HepG2 (cell line): ENCODE results near the gene FBXO41. TPM values are rescaled to one million over a fixed set of nuclear protein-coding genes. Genes with fewer than 3 reads are reported as not detected.

Experiments used
- ATAC-seq: fragments of 200-7000 bp; cut with Tn5 transposase; 3 replicates; pipeline ENCODE4 v1.9.1; 2020; ENCODE audit warnings: mild to moderate bottlenecking, moderate library complexity
- BruUV-seq: library from RNA; stranded (reverse); fragments of 400-500 nt; replicated peaks from 2 replicates; lab custom pipeline; 2021; lab: Mats Ljungman, UMichigan
- CTCF ChIA-PET: fragments of 300-600 bp; formaldehyde crosslinking; extraction: SDS; loops from one replicate; lab custom pipeline; 2021; ENCODE audit warnings: low total read pairs, inconsistent platforms, low intra/inter-chr PET ratio; lab: Yijun Ruan, JAX
- POLR2A ChIA-PET: fragments of 350-600 bp; sonication (Branson Sonifier 250); formaldehyde crosslinking; loops from one replicate; lab custom pipeline; 2020; ENCODE audit warnings: antibody characterized with exemption, inconsistent platforms; lab: Yijun Ruan, JAX
- DNase-seq: peaks from one replicate; pipeline ENCODE4 v3.0.0-alpha.2; 2015; ENCODE audit warnings: low spot score
- FAIRE-seq: peaks from 3 replicates; lab custom pipeline; 2011; peaks lifted over from hg19 to GRCh38; lab: Jason Lieb, UNC
- H2AFZ ChIP-seq: one replicate; pipeline ENCODE4 v1.6.1; 2011; ENCODE audit warnings: low read length, inconsistent platforms
- H3K27ac ChIP-seq: fragments of 300-600 bp; 3 replicates; pipeline ENCODE4 v1.8.0; 2011; ENCODE audit warnings: mixed run types, mild to moderate bottlenecking, mixed read lengths, low read length, inconsistent platforms; ENCODE audit not compliant: insufficient read depth; ENCODE audit errors: extremely low read length
- H3K27me3 ChIP-seq, 2 experiments: fragments of 200-600 bp in 1 of 2; 2 replicates in 1 of 2; 3 replicates in 1 of 2; pipeline versions ENCODE4 v1.6.0 to v1.8.0; 2011; ENCODE audit warnings: low read length in 2 of 2, mild to moderate bottlenecking in 2 of 2, moderate library complexity in 2 of 2, inconsistent platforms in 1 of 2; ENCODE audit not compliant: insufficient read depth in 2 of 2, control insufficient read depth in 1 of 2
- H3K36me3 ChIP-seq, 2 experiments: fragments of 200-600 bp in 1 of 2; replicated peaks in 1 of 2; 2 replicates in 1 of 2; 3 replicates in 1 of 2; pipeline versions ENCODE4 v1.5.1 to v1.8.0; 2011; ENCODE audit warnings: low read length in 2 of 2, inconsistent platforms in 1 of 2; ENCODE audit not compliant: insufficient read depth in 2 of 2, control insufficient read depth in 1 of 2
- H3K4me1 ChIP-seq: 2 replicates; pipeline ENCODE4 v1.5.1; 2012; ENCODE audit warnings: low read length, inconsistent platforms; ENCODE audit not compliant: insufficient read depth
- H3K4me2 ChIP-seq: 2 replicates; pipeline ENCODE4 v1.6.0; 2011; ENCODE audit warnings: low read depth, low read length, inconsistent platforms
- H3K4me3 ChIP-seq, 3 experiments: fragments of 200-600 bp in 1 of 3; sonication (generic), shearing (Covaris generic) in 1 of 3; replicated peaks in 1 of 3; 2 replicates each; pipeline ENCODE4 v1.5.1; 2011 to 2016; ENCODE audit warnings: low read length in 3 of 3, inconsistent platforms in 2 of 3, low read depth in 2 of 3, mild to moderate bottlenecking in 2 of 3, control low read depth in 1 of 3, mixed read lengths in 1 of 3; ENCODE audit not compliant: insufficient read depth in 1 of 3
- H3K79me2 ChIP-seq: one replicate; pipeline ENCODE4 v1.6.1; 2011; ENCODE audit warnings: low read length, inconsistent platforms; ENCODE audit not compliant: insufficient read depth
- H3K9ac ChIP-seq: 2 replicates; pipeline ENCODE4 v1.6.0; 2011; ENCODE audit warnings: mild to moderate bottlenecking, low read depth, low read length, inconsistent platforms; ENCODE audit not compliant: insufficient read depth
- H3K9me3 ChIP-seq: 2 replicates; pipeline ENCODE4 v1.5.1; 2012; ENCODE audit warnings: mild to moderate bottlenecking, low read length
- H4K20me1 ChIP-seq: 2 replicates; pipeline ENCODE4 v1.6.0; 2011; ENCODE audit warnings: inconsistent platforms, mild to moderate bottlenecking, low read length, moderate library complexity; ENCODE audit not compliant: insufficient read depth
- AKAP8 ChIP-seq: sonication (generic); formaldehyde crosslinking; IDR thresholded peaks from 2 replicates; pipeline ENCODE4 v1.5.1; 2020; ENCODE audit warnings: mild to moderate bottlenecking, missing genetic modification reagents
- BRCA1 ChIP-seq: sonication (generic); formaldehyde crosslinking; IDR thresholded peaks from 2 replicates; pipeline ENCODE4 v1.4.0; 2020; ENCODE audit warnings: missing genetic modification reagents
- CERS6 ChIP-seq: sonication (generic); formaldehyde crosslinking; IDR thresholded peaks from 2 replicates; pipeline ENCODE4 v1.5.0; 2020; ENCODE audit warnings: missing genetic modification reagents
- CTCF ChIP-seq: sonication (generic); formaldehyde crosslinking; IDR thresholded peaks from 2 replicates; pipeline ENCODE4 v1.5.0; 2020; ENCODE audit warnings: mild to moderate bottlenecking, missing genetic modification reagents, moderate library complexity
- KDM3A ChIP-seq: IDR thresholded peaks from 2 replicates; pipeline ENCODE4 v1.6.1; 2018; ENCODE audit warnings: low read depth, missing compliant biosample characterization
- MAX ChIP-seq: IDR thresholded peaks from 2 replicates; pipeline ENCODE4 v1.6.1; 2012; ENCODE audit warnings: inconsistent platforms
- MTF1 ChIP-seq: sonication (generic); formaldehyde crosslinking; IDR thresholded peaks from 2 replicates; pipeline ENCODE4 v1.5.0; 2020; ENCODE audit warnings: missing genetic modification reagents
- NFRKB ChIP-seq: fragments of 450-650 bp; IDR thresholded peaks from 2 replicates; pipeline ENCODE4 v1.6.1; 2017
- PLRG1 ChIP-seq: fragments of 450-650 bp; conservative IDR thresholded peaks from 2 replicates; pipeline ENCODE4 v1.6.1; 2016
- SAP130 ChIP-seq: IDR thresholded peaks from 2 replicates; pipeline ENCODE4 v1.6.1; 2016; ENCODE audit warnings: low read depth
- WIZ ChIP-seq: sonication (generic); formaldehyde crosslinking; IDR thresholded peaks from 2 replicates; pipeline ENCODE4 v1.5.1; 2020; ENCODE audit warnings: mild to moderate bottlenecking, missing genetic modification reagents
- ZGPAT ChIP-seq: IDR thresholded peaks from 2 replicates; pipeline ENCODE4 v1.6.1; 2016; ENCODE audit warnings: mild to moderate bottlenecking
- ZNF296 ChIP-seq: sonication (generic); formaldehyde crosslinking; conservative IDR thresholded peaks from 2 replicates; pipeline ENCODE4 v1.5.0; 2020; ENCODE audit warnings: mild to moderate bottlenecking, missing genetic modification reagents
- WGBS: methylation state at CpG from one replicate; pipeline ENCODE4 v1.1.6; 2017; ENCODE audit warnings: low lambda C conversion rate; 5-methylcytosine and 5-hydroxymethylcytosine counted together
- in situ Hi-C: cut with HindIII; loops from 2 replicates; pipeline ENCODE4 v1.10.0; 2017; ENCODE audit warnings: low pct_unique_long_range_greater_than_20kb; ENCODE audit not compliant: extremely low pct_ligation_motif_present
- intact Hi-C: fragments of 100-400 bp; cut with micrococcal nuclease; formaldehyde crosslinking; loops from one replicate; pipeline ENCODE4 v1.10.0; 2022; ENCODE audit not compliant: unreplicated experiment
- polyA plus RNA-seq, 8 experiments: library from polyadenylated mRNA; depleted of rRNA in 3 of 8; stranded (reverse) in 7 of 8; unstranded in 1 of 8; fragments of >200 nt; fragmentation: Illumina TruSeq in 4 of 8; extraction: Trizol in 4 of 8; gene quantifications; 2 replicates each; pipeline versions ENCODE4 v1.2.1 to v1.2.3, GENCODE V29; 2011 to 2016; ENCODE audit warnings: low read depth in 4 of 8, missing spikeins in 1 of 8, mixed read lengths in 1 of 8; ENCODE audit not compliant: insufficient read depth in 1 of 8
- total RNA-seq, 5 experiments: library from RNA; depleted of rRNA; stranded (reverse); fragments of >200 nt; fragmentation: Illumina TruSeq; extraction: Trizol; gene quantifications; 2 replicates each; pipeline ENCODE4 v1.2.3, GENCODE V29; 2016; ENCODE audit warnings: low read depth in 1 of 5
- TF ChIP-seq, protein P1 (sequence below): sonication (generic); formaldehyde crosslinking; IDR thresholded peaks from 2 replicates; pipeline ENCODE4 v1.4.0; 2020; ENCODE audit warnings: missing genetic modification reagents

Gene FBXO41
- total and polyA plus RNA-seq, 2 of the 13 experiments (the other 11 are each of a cell fraction or from before 2014, with no cell fraction given) = 4.2 to 10.3 TPM

DNA sequence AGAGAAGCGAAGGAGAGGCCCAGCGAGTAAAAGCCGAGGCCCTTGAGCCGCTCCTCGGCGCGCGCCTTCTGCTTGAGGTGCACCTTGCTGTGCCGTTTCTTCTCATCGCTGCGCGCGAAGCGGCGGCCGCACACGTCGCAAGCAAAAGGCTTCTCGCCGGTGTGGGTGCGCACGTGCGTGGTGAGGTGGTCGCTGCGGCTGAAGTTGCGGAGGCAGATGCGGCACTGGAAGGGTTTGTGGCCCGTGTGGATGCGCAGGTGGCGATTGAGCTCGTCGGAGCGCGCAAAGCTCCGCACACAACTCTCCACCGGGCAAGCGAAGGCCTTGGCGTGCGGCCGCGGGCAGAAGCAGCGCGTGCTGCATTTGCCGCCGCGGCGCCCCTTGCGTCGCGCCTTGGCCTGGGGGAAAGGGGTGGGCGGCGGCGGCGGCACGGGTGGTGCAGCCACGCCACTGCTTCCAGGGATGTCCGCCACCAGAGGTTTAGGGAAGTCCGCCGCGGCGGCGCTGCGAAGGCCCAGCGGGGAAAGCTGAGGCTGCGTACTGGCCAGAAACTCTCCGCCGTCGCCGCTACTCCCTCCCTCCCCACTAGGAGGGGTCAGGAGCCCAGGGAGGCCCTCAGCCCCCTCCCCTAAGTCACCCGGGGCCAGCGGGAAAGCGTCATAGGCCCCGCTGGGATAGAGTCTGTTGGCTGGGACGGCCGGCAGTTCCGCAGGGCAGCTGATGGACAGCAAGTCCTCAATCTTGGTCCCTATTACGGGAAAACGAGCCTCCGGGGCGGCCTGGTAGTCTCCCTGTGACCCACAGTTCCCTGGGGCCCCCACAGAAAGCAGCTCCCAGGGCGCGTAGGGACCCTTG is 7.4 kb upstream of the FBXO41 start:
- H3K4me2 ChIP-seq = no peak overlapping the region; the same call in 1 of the 2 replicates
- H3K36me3 ChIP-seq = no peaks in the 10 kb centered on the region
- ATAC-seq (peak; percentile 38), DNase-seq (no peak), FAIRE-seq (no peak)
- H3K9ac ChIP-seq = no peak overlapping the region
- intact Hi-C loops = loop anchor here (2.0 kb wide), 1 partner anchor 29 kb away; no protein-coding TSS in a partner anchor
- H4K20me1 ChIP-seq = peaks cover 2% of the 10 kb centered on the region; the same call in 1 of the 2 replicates
- peaks cover 9 to 59% of the 10 kb centered on the region in 2 experiments; a peak in 4 of 5 replicates for H3K27me3 ChIP-seq
- peaks cover 8% of the 10 kb centered on the region; the same call in 1 of the 2 replicates for H3K4me1 ChIP-seq
- POLR2A ChIA-PET = no interaction called here
- no peaks in the 10 kb centered on the region for H3K79me2 ChIP-seq
- no TSS peak for BruUV-seq
- CTCF ChIA-PET = no interaction called here
- H3K27ac ChIP-seq = no peak overlapping the region
- in situ Hi-C loops = no loop called here
- WGBS = 54% methylated on average over 70 of the region's 82 CpGs
- H3K9me3 ChIP-seq = no peaks in the 10 kb centered on the region
- H3K4me3 ChIP-seq = peak overlapping the region in 1 of 3 experiments; percentile 1; a peak in 1 of 6 replicates
- no peak overlapping the region for H2AFZ ChIP-seq
- TF ChIP-seq CTCF (peak; percentile 34), CERS6 (0 out of 2 replicates have a peak, but pooled peaks have one; percentile 5), BRCA1 (CRISPR knock-in tag) (peak; percentile 14; the same call in 1 of the 2 replicates), MTF1 (CRISPR knock-in tag) (no peak), ZGPAT (0 out of 2 replicates have a peak, but pooled peaks have one; percentile 0), AKAP8 (CRISPR knock-in tag) (0 out of 2 replicates have a peak, but pooled peaks have one; percentile 16), SAP130 (no peak), MAX (0 out of 2 replicates have a peak, but pooled peaks have one; percentile 24), KDM3A (CRISPR knock-in tag) (0 out of 2 replicates have a peak, but pooled peaks have one; percentile 14), NFRKB (no peak), PLRG1 (no peak), ZNF296 (0 out of 2 replicates have a peak, but pooled peaks have one; percentile 2), WIZ (CRISPR knock-in tag) (0 out of 2 replicates have a peak, but pooled peaks have one; percentile 18)
- TF ChIP-seq, protein P1, sequence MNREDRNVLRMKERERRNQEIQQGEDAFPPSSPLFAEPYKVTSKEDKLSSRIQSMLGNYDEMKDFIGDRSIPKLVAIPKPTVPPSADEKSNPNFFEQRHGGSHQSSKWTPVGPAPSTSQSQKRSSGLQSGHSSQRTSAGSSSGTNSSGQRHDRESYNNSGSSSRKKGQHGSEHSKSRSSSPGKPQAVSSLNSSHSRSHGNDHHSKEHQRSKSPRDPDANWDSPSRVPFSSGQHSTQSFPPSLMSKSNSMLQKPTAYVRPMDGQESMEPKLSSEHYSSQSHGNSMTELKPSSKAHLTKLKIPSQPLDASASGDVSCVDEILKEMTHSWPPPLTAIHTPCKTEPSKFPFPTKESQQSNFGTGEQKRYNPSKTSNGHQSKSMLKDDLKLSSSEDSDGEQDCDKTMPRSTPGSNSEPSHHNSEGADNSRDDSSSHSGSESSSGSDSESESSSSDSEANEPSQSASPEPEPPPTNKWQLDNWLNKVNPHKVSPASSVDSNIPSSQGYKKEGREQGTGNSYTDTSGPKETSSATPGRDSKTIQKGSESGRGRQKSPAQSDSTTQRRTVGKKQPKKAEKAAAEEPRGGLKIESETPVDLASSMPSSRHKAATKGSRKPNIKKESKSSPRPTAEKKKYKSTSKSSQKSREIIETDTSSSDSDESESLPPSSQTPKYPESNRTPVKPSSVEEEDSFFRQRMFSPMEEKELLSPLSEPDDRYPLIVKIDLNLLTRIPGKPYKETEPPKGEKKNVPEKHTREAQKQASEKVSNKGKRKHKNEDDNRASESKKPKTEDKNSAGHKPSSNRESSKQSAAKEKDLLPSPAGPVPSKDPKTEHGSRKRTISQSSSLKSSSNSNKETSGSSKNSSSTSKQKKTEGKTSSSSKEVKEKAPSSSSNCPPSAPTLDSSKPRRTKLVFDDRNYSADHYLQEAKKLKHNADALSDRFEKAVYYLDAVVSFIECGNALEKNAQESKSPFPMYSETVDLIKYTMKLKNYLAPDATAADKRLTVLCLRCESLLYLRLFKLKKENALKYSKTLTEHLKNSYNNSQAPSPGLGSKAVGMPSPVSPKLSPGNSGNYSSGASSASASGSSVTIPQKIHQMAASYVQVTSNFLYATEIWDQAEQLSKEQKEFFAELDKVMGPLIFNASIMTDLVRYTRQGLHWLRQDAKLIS = no peak
